NB4 (cell line): ENCODE measurements around the gene TGFBR2.

ENCODE experiments used
- DNase-seq: peaks from one replicate; pipeline ENCODE4 v3.0.0; 2010; ENCODE audit warnings: low read depth
- H3K4me3 ChIP-seq: one replicate; pipeline ENCODE4 v1.5.1; 2011; ENCODE audit warnings: mild to moderate bottlenecking, low read depth, low read length, moderate library complexity
- CTCF ChIP-seq: IDR thresholded peaks from one replicate; pipeline ENCODE4 v1.5.1; 2012; ENCODE audit warnings: low read depth, low read length
- MAX ChIP-seq: IDR thresholded peaks from 2 replicates; pipeline ENCODE4 v1.6.1; 2011; ENCODE audit warnings: low read depth, low read length
- MYC ChIP-seq: IDR thresholded peaks from 2 replicates; pipeline ENCODE4 v1.6.1; 2011; ENCODE audit warnings: low read depth, low read length
- POLR2A ChIP-seq: IDR thresholded peaks from 2 replicates; pipeline ENCODE4 v1.6.1; 2011; ENCODE audit warnings: mild to moderate bottlenecking; ENCODE audit not compliant: insufficient read length; ENCODE audit errors: extremely low read depth

The TGFBR2 gene

GRCh38 chr3:30656624-30657141 is 50.3 kb downstream of the TGFBR2 start:
- H3K4me3 ChIP-seq = no peak overlapping the region
- no peak for DNase-seq
- no peak for TF ChIP-seq CTCF
- no peak for TF ChIP-seq POLR2A
- TF ChIP-seq MYC = no peak
- no peak for TF ChIP-seq MAX

GRCh38 chr3:30657914-30658313 is 51.5 kb downstream of the TGFBR2 start:
- TF ChIP-seq POLR2A (no peak), CTCF (no peak), MAX (no peak), MYC (no peak)
- DNase-seq = no peak
- H3K4me3 ChIP-seq = no peak overlapping the region

GRCh38 chr3:30658328-30659052 is 52.1 kb downstream of the TGFBR2 start:
- peak; percentile 86 for DNase-seq
- H3K4me3 ChIP-seq = no peak overlapping the region
- TF ChIP-seq MAX (peak; percentile 63), MYC (peak; percentile 67; the same call in 1 of the 2 replicates), POLR2A (no peak), CTCF (no peak)

GRCh38 chr3:30659270-30660130 is 53.1 kb downstream of the TGFBR2 start:
- H3K4me3 ChIP-seq = no peak overlapping the region
- DNase-seq = peak; percentile 49
- TF ChIP-seq MYC = no peak
- TF ChIP-seq POLR2A = no peak
- TF ChIP-seq CTCF = no peak
- no peak for TF ChIP-seq MAX

GRCh38 chr3:30660136-30660535 is 53.7 kb downstream of the TGFBR2 start:
- DNase-seq = no peak
- no peak for TF ChIP-seq MAX
- no peak overlapping the region for H3K4me3 ChIP-seq

- DNase-seq = no peak
- no peak overlapping the region for H3K4me3 ChIP-seq
- TF ChIP-seq MYC = no peak
- no peak for TF ChIP-seq POLR2A
- TF ChIP-seq MAX = no peak
- no peak for TF ChIP-seq CTCF
Observed at GRCh38 chr3:30660656-30661055, 54.3 kb downstream of the TGFBR2 start.
